GM20000 (cell line): ENCODE data around the gene RERGL.
"Not testable (repeated sequence)": the region's sequence is repeated elsewhere in the genome, so short reads cannot be mapped to it uniquely, and the experiment has no call there.

Experiments
- DNase-seq: peaks from one replicate; pipeline ENCODE4 v3.0.0; 2012; ENCODE audit warnings: low spot score
- CTCF ChIP-seq: IDR thresholded peaks from 2 replicates; pipeline ENCODE4 v1.5.1; 2012; ENCODE audit warnings: mild to moderate bottlenecking, control low read depth; ENCODE audit errors: extremely low read depth, missing control alignments

The RERGL gene

GRCh38 chr12:18071336-18071735 is 18.7 kb downstream of the RERGL start:
- TF ChIP-seq CTCF: no peak
- DNase-seq: no peak

- TF ChIP-seq CTCF: no peak
- DNase-seq: no peak
These were observed 21.6 kb downstream of the RERGL start for GRCh38 chr12:18068355-18068754.

- no peak for TF ChIP-seq CTCF
- DNase-seq: no peak
These were observed 23.3 kb downstream of the RERGL start for GRCh38 chr12:18066666-18067065.

GRCh38 chr12:18062867-18063266 is 27.1 kb downstream of the RERGL start:
- DNase-seq: not testable (repeated sequence)

- DNase-seq: no peak
These were observed 32.9 kb downstream of the RERGL start for GRCh38 chr12:18057051-18057450.

GRCh38 chr12:18054925-18055619 is 34.9 kb downstream of the RERGL start:
- no peak for DNase-seq
- no peak for TF ChIP-seq CTCF

More at GRCh38 chr12:18057051-18057450, 32.9 kb downstream of the RERGL start:
- TF ChIP-seq CTCF: no peak

- no peak for DNase-seq
- no peak for TF ChIP-seq CTCF
These were observed 44.5 kb downstream of the RERGL start for GRCh38 chr12:18045446-18045992.

- DNase-seq: not testable (repeated sequence)
These were observed 49.8 kb downstream of the RERGL start for GRCh38 chr12:18040060-18040742.
